H1 (cell line): ENCODE measurements around the gene SSX2IP. TPM values are rescaled to one million over a fixed set of nuclear protein-coding genes. Genes with fewer than 3 reads are reported as not detected.
"Not testable (repeated sequence)": the region's sequence is repeated elsewhere in the genome, so short reads cannot be mapped to it uniquely, and the experiment has no call there.

Experiments
- CTCF ChIA-PET: fragments of 300-600 bp; sonication (Branson Sonifier 250); formaldehyde crosslinking; loops from one replicate; lab custom pipeline; 2021; ENCODE audit not compliant: partially characterized antibody; lab: Charles Lee
- POLR2A ChIA-PET: fragments of 300-600 bp; sonication (Branson Sonifier 250); formaldehyde crosslinking; loops from one replicate; lab custom pipeline; 2021; ENCODE audit warnings: inconsistent platforms; ENCODE audit not compliant: partially characterized antibody; lab: Charles Lee
- DNase-seq, 2 experiments: peaks; one replicate each; pipeline versions ENCODE4 v3.0.0 to v3.0.0-alpha.2; 2010 to 2022; ENCODE audit warnings: low spot score in 2 of 2, low read depth in 1 of 2, mixed read lengths in 1 of 2
- FAIRE-seq: peaks from 2 replicates; lab custom pipeline; 2011; peaks lifted over from hg19 to GRCh38; lab: Jason Lieb, UNC
- H2AFZ ChIP-seq: 2 replicates; pipeline ENCODE4 v1.8.1; 2012; ENCODE audit warnings: low read length, inconsistent platforms
- H2AK5ac ChIP-seq: 2 replicates; pipeline ENCODE4 v1.6.1; 2013; ENCODE audit warnings: low read depth, low read length
- H2BK120ac ChIP-seq: replicated peaks from 2 replicates; pipeline ENCODE3; 2013; ENCODE audit warnings: low read depth, low read length, inconsistent platforms
- H2BK12ac ChIP-seq: 2 replicates; pipeline ENCODE4 v1.6.1; 2013; ENCODE audit warnings: low read depth, low read length
- H2BK15ac ChIP-seq: 2 replicates; pipeline ENCODE4 v1.6.1; 2013; ENCODE audit warnings: low read length
- H2BK20ac ChIP-seq: 2 replicates; pipeline ENCODE4 v1.6.1; 2013; ENCODE audit warnings: low read length
- H2BK5ac ChIP-seq: 2 replicates; pipeline ENCODE4 v1.6.1; 2013; ENCODE audit warnings: low read depth, low read length
- H3K14ac ChIP-seq: 2 replicates; pipeline ENCODE4 v1.6.1; 2013; ENCODE audit warnings: inconsistent platforms; ENCODE audit not compliant: insufficient read length
- H3K18ac ChIP-seq: 2 replicates; pipeline ENCODE4 v1.6.1; 2013; ENCODE audit warnings: low read length; ENCODE audit errors: extremely low read depth
- H3K23ac ChIP-seq: 2 replicates; pipeline ENCODE4 v1.6.1; 2013; ENCODE audit warnings: inconsistent platforms; ENCODE audit not compliant: insufficient read length
- H3K23me2 ChIP-seq: 2 replicates; pipeline ENCODE4 v1.6.1; 2013; ENCODE audit warnings: low read depth, low read length
- H3K27ac ChIP-seq: 2 replicates; pipeline ENCODE4 v1.6.1; 2011; ENCODE audit warnings: low read depth, low read length, inconsistent platforms
- H3K27me3 ChIP-seq, 4 experiments: replicated peaks in 1 of 4; 1 replicate in 1 of 4; 2 replicates in 3 of 4; pipeline versions ENCODE4 v1.6.1 to v1.8.1; 2011 to 2013; ENCODE audit warnings: low read length in 3 of 4, mild to moderate bottlenecking in 3 of 4, inconsistent platforms in 2 of 4, mixed read lengths in 2 of 4, moderate library complexity in 1 of 4; ENCODE audit not compliant: control insufficient read depth in 3 of 4, insufficient read depth in 3 of 4; ENCODE audit errors: extremely low read depth in 1 of 4
- H3K36me3 ChIP-seq, 4 experiments: 2 replicates each; pipeline versions ENCODE4 v1.6.1 to v1.8.1; 2011 to 2013; ENCODE audit warnings: mild to moderate bottlenecking in 4 of 4, low read length in 3 of 4, moderate library complexity in 2 of 4, control low read depth in 1 of 4, inconsistent platforms in 1 of 4; ENCODE audit not compliant: insufficient read depth in 4 of 4, control insufficient read depth in 2 of 4
- H3K4ac ChIP-seq: replicated peaks from 2 replicates; pipeline ENCODE3; 2013; ENCODE audit warnings: low read length, low read depth, mixed read lengths, inconsistent platforms; ENCODE audit not compliant: insufficient read length
- H3K4me1 ChIP-seq, 4 experiments: replicated peaks in 1 of 4; 1 replicate in 1 of 4; 2 replicates in 3 of 4; pipeline versions ENCODE4 v1.6.1 to v1.8.1; 2011 to 2013; ENCODE audit warnings: low read length in 3 of 4, inconsistent platforms in 2 of 4, mixed read lengths in 1 of 4; ENCODE audit not compliant: insufficient read depth in 4 of 4, control insufficient read depth in 3 of 4
- H3K4me2 ChIP-seq, 2 experiments: 2 replicates each; pipeline versions ENCODE4 v1.6.1 to v1.8.1; 2011 to 2013; ENCODE audit warnings: low read depth in 2 of 2, low read length in 2 of 2, control low read depth in 1 of 2, inconsistent platforms in 1 of 2, mild to moderate bottlenecking in 1 of 2; ENCODE audit not compliant: insufficient read depth in 1 of 2
- H3K4me3 ChIP-seq, 4 experiments: fragments of 200-600, 300-600 bp in 1 of 4; sonication (generic), shearing (Covaris generic), sonication (Bioruptor Twin) in 1 of 4; 2 replicates each; pipeline versions ENCODE4 v1.5.1 to v1.8.1; 2011 to 2016; ENCODE audit warnings: low read length in 4 of 4, low read depth in 3 of 4, control low read depth in 2 of 4, inconsistent platforms in 2 of 4, mild to moderate bottlenecking in 2 of 4, mixed read lengths in 1 of 4, moderate library complexity in 1 of 4; ENCODE audit not compliant: insufficient read depth in 2 of 4; ENCODE audit errors: extremely low read depth in 1 of 4
- H3K56ac ChIP-seq: replicated peaks from 2 replicates; pipeline ENCODE3; 2013; ENCODE audit warnings: low read depth, mild to moderate bottlenecking, mixed read lengths, low read length, inconsistent platforms; ENCODE audit not compliant: insufficient read length
- H3K79me1 ChIP-seq: 2 replicates; pipeline ENCODE4 v1.6.1; 2013; ENCODE audit warnings: low read depth, low read length, control low read depth
- H3K79me2 ChIP-seq, 2 experiments: 2 replicates each; pipeline versions ENCODE4 v1.6.1 to v1.8.1; 2012 to 2013; ENCODE audit warnings: low read length in 2 of 2, mild to moderate bottlenecking in 2 of 2, inconsistent platforms in 1 of 2; ENCODE audit not compliant: insufficient read depth in 2 of 2, control insufficient read depth in 1 of 2
- H3K9ac ChIP-seq, 4 experiments: replicated peaks in 1 of 4; 1 replicate in 1 of 4; 2 replicates in 3 of 4; pipeline versions ENCODE4 v1.6.1 to v1.8.1; 2011 to 2013; ENCODE audit warnings: low read depth in 3 of 4, low read length in 3 of 4, control low read depth in 2 of 4, mild to moderate bottlenecking in 2 of 4, moderate library complexity in 2 of 4, inconsistent platforms in 1 of 4; ENCODE audit errors: extremely low read depth in 1 of 4
- H3K9me3 ChIP-seq, 2 experiments: 2 replicates each; pipeline versions ENCODE4 v1.6.1 to v1.8.1; 2012 to 2013; ENCODE audit warnings: mild to moderate bottlenecking in 2 of 2, moderate library complexity in 2 of 2, control low read depth in 1 of 2, inconsistent platforms in 1 of 2, low read depth in 1 of 2, low read length in 1 of 2, mixed read lengths in 1 of 2; ENCODE audit not compliant: insufficient read depth in 2 of 2
- H4K20me1 ChIP-seq, 2 experiments: replicated peaks in 1 of 2; 2 replicates each; pipeline versions ENCODE3 to v1.8.1; 2011 to 2013; ENCODE audit warnings: inconsistent platforms in 2 of 2, low read length in 2 of 2, mild to moderate bottlenecking in 1 of 2; ENCODE audit not compliant: insufficient read depth in 2 of 2, control insufficient read depth in 1 of 2
- H4K5ac ChIP-seq: 2 replicates; pipeline ENCODE4 v1.6.1; 2013; ENCODE audit warnings: low read length, low read depth, mixed read lengths, inconsistent platforms; ENCODE audit not compliant: insufficient read length
- H4K8ac ChIP-seq: 2 replicates; pipeline ENCODE4 v1.8.0; 2013; ENCODE audit warnings: mild to moderate bottlenecking, moderate library complexity, low read length, inconsistent platforms; ENCODE audit not compliant: insufficient read depth; ENCODE audit errors: extremely low read depth
- H4K91ac ChIP-seq: replicated peaks from 2 replicates; pipeline ENCODE3; 2013; ENCODE audit warnings: low read length, mixed read lengths, inconsistent platforms; ENCODE audit not compliant: insufficient read length
- CBX5 ChIP-seq: fragments of 300-800, 300-1000 bp; sonication (generic); IDR thresholded peaks from 2 replicates; pipeline ENCODE4 v1.7.1; 2016; ENCODE audit warnings: antibody characterized with exemption, low read length, low read depth
- PHF8 ChIP-seq: fragments of 200-600 bp; sonication (generic); conservative IDR thresholded peaks from 2 replicates; pipeline ENCODE4 v1.7.1; 2012; ENCODE audit warnings: low read depth, mild to moderate bottlenecking, inconsistent platforms, low read length, moderate library complexity
- POU5F1 ChIP-seq: IDR thresholded peaks from 2 replicates; pipeline ENCODE4 v1.6.1; 2011; ENCODE audit warnings: low read depth, mild to moderate bottlenecking, low read length, moderate library complexity
- RXRA ChIP-seq: IDR thresholded peaks from 2 replicates; pipeline ENCODE4 v1.6.1; 2011; ENCODE audit warnings: low read depth, mild to moderate bottlenecking, low read length, moderate library complexity; ENCODE audit not compliant: insufficient read depth
- TCF12 ChIP-seq: IDR thresholded peaks from 2 replicates; pipeline ENCODE4 v1.6.1; 2011; ENCODE audit warnings: low read depth, mild to moderate bottlenecking, low read length
- WGBS, 2 experiments: shearing (Covaris generic) in 1 of 2; methylation state at CpG; one replicate each; pipeline versions ENCODE4 v1.1.6 to v1.1.7; 2013 to 2015; ENCODE audit warnings: low lambda C conversion rate in 2 of 2, mixed read lengths in 2 of 2, inconsistent platforms in 1 of 2, low coverage in 1 of 2, missing lambda C conversion rate in 1 of 2; ENCODE audit not compliant: insufficient replicate concordance in 2 of 2, insufficient coverage in 1 of 2, insufficient read length in 1 of 2; ENCODE audit errors: extremely low coverage in 1 of 2, missing lambda C conversion rate in 1 of 2; 5-methylcytosine and 5-hydroxymethylcytosine counted together
- polyA plus RNA-seq, 7 experiments: library from polyadenylated mRNA; depleted of rRNA in 3 of 7; stranded (reverse) in 5 of 7; unstranded in 2 of 7; fragments of >200 nt in 5 of 7; fragments of 200-250 nt in 2 of 7; gene quantifications; 1 replicate in 5 of 7; 2 replicates in 1 of 7; 4 replicates in 1 of 7; pipeline versions ENCODE4 v1.2.1 to v1.2.3, GENCODE V29; 2011 to 2013; ENCODE audit warnings: missing spikeins in 2 of 7, mixed read lengths in 2 of 7
- total RNA-seq: library from RNA; stranded (reverse); fragmentation: NEBNext Ultra II Directional; extraction: Animal tissue kit (Norgen Biotek cat#: 25700); gene quantifications from 2 replicates; pipeline ENCODE4 v1.2.1, GENCODE V29; 2021
- TF ChIP-seq, protein P1 (sequence below): IDR thresholded peaks from 2 replicates; pipeline ENCODE4 v1.6.1; 2012; ENCODE audit warnings: inconsistent platforms
- TF ChIP-seq, protein P2 (sequence below): IDR thresholded peaks from 2 replicates; pipeline ENCODE4 v1.6.1; 2011; ENCODE audit warnings: low read depth, mild to moderate bottlenecking, low read length; ENCODE audit not compliant: insufficient read depth

The SSX2IP gene
- total and polyA plus RNA-seq, 2 of the 8 experiments (the other 6 are each of a cell fraction or from before 2014, with no cell fraction given): 4.0 to 31.3 TPM

- no peak for TF ChIP-seq RXRA
- TF ChIP-seq, protein P1, sequence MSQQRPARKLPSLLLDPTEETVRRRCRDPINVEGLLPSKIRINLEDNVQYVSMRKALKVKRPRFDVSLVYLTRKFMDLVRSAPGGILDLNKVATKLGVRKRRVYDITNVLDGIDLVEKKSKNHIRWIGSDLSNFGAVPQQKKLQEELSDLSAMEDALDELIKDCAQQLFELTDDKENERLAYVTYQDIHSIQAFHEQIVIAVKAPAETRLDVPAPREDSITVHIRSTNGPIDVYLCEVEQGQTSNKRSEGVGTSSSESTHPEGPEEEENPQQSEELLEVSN: no peak
- TF ChIP-seq POU5F1: no peak
- TF ChIP-seq, protein P2, sequence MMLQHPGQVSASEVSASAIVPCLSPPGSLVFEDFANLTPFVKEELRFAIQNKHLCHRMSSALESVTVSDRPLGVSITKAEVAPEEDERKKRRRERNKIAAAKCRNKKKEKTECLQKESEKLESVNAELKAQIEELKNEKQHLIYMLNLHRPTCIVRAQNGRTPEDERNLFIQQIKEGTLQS: no peak
- TF ChIP-seq CBX5: no peak
- no peak for TF ChIP-seq TCF12
- no peak for TF ChIP-seq PHF8
These were observed 47.5 kb downstream of the SSX2IP start (continued) for GRCh38 chr1:84642774-84643173.

DNA sequence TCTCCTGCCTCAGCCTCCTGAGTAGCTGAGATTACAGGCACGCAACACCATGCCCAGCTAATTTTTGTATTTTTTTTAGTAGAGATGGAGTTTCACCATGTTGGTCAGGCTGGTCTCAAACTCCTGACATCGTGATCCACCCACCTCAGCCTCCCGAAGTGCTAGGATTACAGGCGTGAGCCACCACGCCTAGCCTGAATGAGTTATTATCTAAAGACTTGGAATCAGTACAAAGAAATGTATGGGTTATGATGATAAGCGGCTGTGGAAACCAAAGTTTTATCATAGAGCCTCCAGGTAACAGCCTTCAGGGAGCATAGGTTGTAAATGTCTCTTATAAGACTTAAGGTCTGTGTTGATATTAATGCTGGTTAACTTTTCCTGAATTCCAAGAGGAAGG is 50.5 kb downstream of the SSX2IP start:
- H2BK15ac ChIP-seq, H3K18ac ChIP-seq, H2AFZ ChIP-seq, H4K91ac ChIP-seq, DNase-seq, H3K23me2 ChIP-seq, H3K4me1 ChIP-seq, H3K9me3 ChIP-seq, POLR2A ChIA-PET, H2BK20ac ChIP-seq, H2BK120ac ChIP-seq, H2BK12ac ChIP-seq, H3K56ac ChIP-seq, FAIRE-seq, H3K9ac ChIP-seq, H2AK5ac ChIP-seq, H4K20me1 ChIP-seq, H2BK5ac ChIP-seq, H3K4me3 ChIP-seq, H4K8ac ChIP-seq, H3K23ac ChIP-seq, H3K27me3 ChIP-seq, H3K79me2 ChIP-seq, H4K5ac ChIP-seq, H3K4me2 ChIP-seq, H3K79me1 ChIP-seq, H3K27ac ChIP-seq, H3K36me3 ChIP-seq, H3K14ac ChIP-seq, H3K4ac ChIP-seq: not testable (repeated sequence)
- 97% methylated on average over 6 of the region's 6 CpGs; no CpG with 5 or more reads in 1 of the 2 experiments for WGBS, 2 experiments
- CTCF ChIA-PET: interaction anchor here (0.6 to 2.8 kb wide), 4 partner anchors 9 to 114 kb away, joined by 3 to 8 read pairs (median 3); no protein-coding TSS in a partner anchor
